ENCODE data around the gene AMBP.

- TF ChIP-seq CTCF (IDR thresholded peaks at IDR 0.05) (no peak), EZH2 (IDR thresholded peaks at IDR 0.05; ENCODE audit: borderline replicate concordance, insufficient read depth, low read depth, low read length, poor library complexity, severe bottlenecking) (no peak)
Measured at GRCh38 chr9:114035221-114035844, 42.8 kb downstream of the AMBP start.
